ENCODE data around the gene AATF. TPM values are rescaled to one million over a fixed set of nuclear protein-coding genes. Genes with fewer than 3 reads are reported as not detected.

The AATF gene
- total RNA-seq, 3 donors from 2014 or later: 159 to 191 (median 177) TPM

Other genes starting within 250 kb of the AATF start
- not detected for gene LHX1, start 11.5 kb upstream of the AATF start, total RNA-seq

Measured in activated T-cell treated with anti-CD3 and anti-CD28 coated beads, Interleukin-2, amount 50 U/mL, for 4 hours (primary cell).